Stomach smooth muscle (tissue), 2 donors: Measurements from ENCODE around the gene DDI1.

Experiments used
- H3K27ac ChIP-seq: one replicate; pipeline ENCODE4 v1.7.0; 2013; ENCODE audit warnings: mild to moderate bottlenecking, low read length, inconsistent platforms
- H3K27me3 ChIP-seq, 2 donors: one replicate each; pipeline ENCODE4 v1.7.0; 2013; ENCODE audit warnings: low read length in 2 of 2; ENCODE audit not compliant: insufficient read depth in 2 of 2, control insufficient read depth in 1 of 2
- H3K36me3 ChIP-seq, 2 donors: one replicate each; pipeline ENCODE4 v1.7.0; 2013; ENCODE audit warnings: low read length in 2 of 2; ENCODE audit not compliant: control insufficient read depth in 2 of 2, insufficient read depth in 2 of 2
- H3K4me1 ChIP-seq: one replicate; pipeline ENCODE4 v1.7.0; 2013; ENCODE audit warnings: low read length; ENCODE audit not compliant: control insufficient read depth, insufficient read depth
- H3K4me3 ChIP-seq, 2 donors: one replicate each; pipeline ENCODE4 v1.7.0; 2013; ENCODE audit warnings: low read length in 2 of 2
- H3K9ac ChIP-seq, 2 donors: one replicate each; pipeline ENCODE4 v1.7.0; 2013; ENCODE audit warnings: low read length in 2 of 2, mild to moderate bottlenecking in 1 of 2
- H3K9me3 ChIP-seq, 2 donors: one replicate each; pipeline ENCODE4 v1.7.0; 2013; ENCODE audit warnings: low read length in 2 of 2; ENCODE audit not compliant: control insufficient read depth in 2 of 2
- donor health status: healthy.
- donor health status: Pancreatic carcinoma.

Gene DDI1

DNA sequence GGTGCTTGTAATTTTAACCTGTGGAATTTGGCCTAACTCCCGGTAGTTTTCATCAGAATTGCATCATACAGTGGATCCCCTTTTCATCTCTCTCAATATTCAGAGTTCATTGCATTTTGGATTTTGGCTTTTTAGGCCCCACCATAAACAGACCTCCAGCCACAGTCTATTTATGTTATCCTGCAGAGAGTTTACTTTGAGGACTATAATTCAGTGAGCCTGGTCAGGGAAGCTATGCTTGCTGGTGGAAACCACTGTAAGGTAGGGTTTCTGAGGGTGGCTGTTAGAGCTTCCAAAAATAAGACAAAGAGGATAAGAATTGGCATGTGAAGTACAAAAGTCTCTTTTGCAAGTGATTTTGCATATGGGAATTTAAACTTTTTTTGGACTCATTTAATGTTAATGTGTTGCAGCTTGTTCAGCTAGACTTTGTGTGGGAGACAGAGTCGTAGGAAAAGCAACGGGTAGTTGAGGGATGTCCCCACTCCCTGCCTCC lies 34.8 kb upstream of the DDI1 start:
- H3K4me1 ChIP-seq, result no peaks in the 10 kb centered on the region
- no peaks in the 10 kb centered on the region for H3K27me3 ChIP-seq
- H3K27ac ChIP-seq, result no peak overlapping the region
- H3K9me3 ChIP-seq, result no peaks in the 10 kb centered on the region
- H3K36me3 ChIP-seq, result no peaks in the 10 kb centered on the region
- no peak overlapping the region for H3K4me3 ChIP-seq
- H3K9ac ChIP-seq, result no peak overlapping the region

DNA sequence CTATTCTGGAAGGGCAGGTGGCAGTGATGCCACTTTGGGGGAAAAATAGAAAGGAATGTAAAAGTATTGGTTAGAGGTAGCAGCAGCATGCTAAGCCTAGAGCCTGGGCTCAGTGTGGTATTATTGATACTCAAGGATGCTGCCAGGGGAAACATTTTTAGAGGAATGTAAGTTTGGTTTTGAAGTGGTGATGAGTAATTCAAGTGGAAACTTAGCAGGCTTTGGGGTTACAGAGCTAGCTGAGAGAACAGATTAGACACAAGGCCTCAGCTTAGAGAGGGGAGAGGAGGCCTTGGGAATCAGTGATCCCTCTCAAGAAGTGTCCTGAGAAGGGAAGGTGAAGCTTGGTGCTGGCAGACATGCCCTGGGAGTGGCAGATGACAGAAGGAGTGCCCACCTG lies 32.9 kb upstream of the DDI1 start:
- H3K27ac ChIP-seq, result no peak overlapping the region
- H3K4me1 ChIP-seq, result no peaks in the 10 kb centered on the region
- H3K36me3 ChIP-seq, result no peaks in the 10 kb centered on the region
- no peak overlapping the region for H3K4me3 ChIP-seq
- no peak overlapping the region for H3K9ac ChIP-seq
- no peaks in the 10 kb centered on the region for H3K27me3 ChIP-seq
- H3K9me3 ChIP-seq, result no peaks in the 10 kb centered on the region

DNA sequence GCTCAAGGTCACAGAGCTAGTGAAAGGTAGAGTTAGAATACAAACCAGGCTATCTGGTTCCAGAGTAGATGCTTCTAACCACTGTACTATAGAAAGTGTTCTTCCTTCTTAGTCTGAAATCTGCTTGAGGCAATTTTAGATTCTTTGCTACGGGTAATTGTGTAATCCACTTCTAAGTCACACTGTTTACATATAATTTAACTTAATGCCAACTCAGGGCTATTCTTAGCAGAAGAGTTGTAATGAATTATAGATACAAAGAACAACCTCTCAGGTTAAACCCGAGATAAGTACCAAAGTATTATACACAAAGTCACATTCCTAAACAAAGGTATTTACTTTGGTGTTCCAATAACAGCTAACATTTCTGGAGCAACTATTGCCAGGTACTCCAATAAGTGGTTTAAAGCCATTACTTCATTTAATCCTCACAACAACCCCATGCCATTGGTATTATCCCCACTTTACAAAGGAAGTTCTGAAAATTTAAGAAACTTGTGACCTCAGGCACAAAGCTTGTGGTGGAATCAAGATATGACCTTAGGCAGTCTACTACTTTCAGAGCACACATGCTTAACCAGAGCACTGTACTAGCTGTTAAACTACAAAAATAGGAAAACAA lies 31.1 kb upstream of the DDI1 start:
- Histone ChIP-seq H3K36me3 (no peaks in the 10 kb centered on the region), H3K4me1 (no peaks in the 10 kb centered on the region), H3K27me3 (no peaks in the 10 kb centered on the region), H3K9me3 (no peaks in the 10 kb centered on the region), H3K9ac (no peak overlapping the region), H3K4me3 (no peak overlapping the region), H3K27ac (no peak overlapping the region)

DNA sequence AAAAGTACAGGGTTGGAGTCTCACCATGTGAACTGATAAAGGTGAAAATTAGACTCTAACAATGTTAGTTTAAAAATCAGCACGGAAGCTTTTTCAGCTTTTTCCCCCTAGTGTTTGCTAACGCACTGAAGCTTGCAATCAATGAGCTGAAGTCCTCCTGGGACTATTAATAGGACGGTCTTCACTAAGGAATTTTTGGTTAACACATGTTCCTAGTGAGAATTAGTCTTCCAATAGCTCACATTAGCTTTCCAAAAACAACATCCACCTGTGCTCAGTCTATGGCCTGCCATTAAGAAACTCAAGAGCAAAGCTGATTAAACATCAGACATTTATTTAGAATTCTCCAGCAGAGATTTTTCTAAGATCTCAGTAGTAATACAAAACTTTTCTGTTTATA lies 26.7 kb upstream of the DDI1 start:
- Histone ChIP-seq H3K4me3 (no peak overlapping the region), H3K4me1 (no peaks in the 10 kb centered on the region), H3K36me3 (no peaks in the 10 kb centered on the region), H3K9me3 (no peaks in the 10 kb centered on the region), H3K27me3 (no peaks in the 10 kb centered on the region), H3K9ac (no peak overlapping the region), H3K27ac (no peak overlapping the region)

DNA sequence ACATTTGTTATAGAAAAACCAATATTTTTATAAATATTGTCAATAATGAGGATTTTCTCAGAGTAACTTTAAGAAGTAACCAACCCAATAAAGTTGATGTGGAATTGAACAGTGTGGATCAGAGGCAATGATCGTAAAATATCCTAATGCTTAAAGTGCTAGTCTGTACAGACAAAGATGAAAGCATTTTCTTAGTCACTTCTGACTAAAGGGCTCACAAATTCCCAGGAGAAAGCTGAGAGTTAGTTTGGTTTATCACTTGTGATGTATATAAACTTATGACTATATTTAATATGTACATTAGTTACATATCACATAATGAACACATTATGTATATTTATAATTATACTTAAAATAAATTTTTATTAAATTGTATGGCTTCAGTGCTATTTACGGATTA lies 25.4 kb upstream of the DDI1 start:
- Histone ChIP-seq H3K4me1 (no peaks in the 10 kb centered on the region), H3K36me3 (no peaks in the 10 kb centered on the region), H3K9me3 (no peaks in the 10 kb centered on the region), H3K27me3 (no peaks in the 10 kb centered on the region), H3K27ac (no peak overlapping the region), H3K4me3 (no peak overlapping the region), H3K9ac (no peak overlapping the region)

DNA sequence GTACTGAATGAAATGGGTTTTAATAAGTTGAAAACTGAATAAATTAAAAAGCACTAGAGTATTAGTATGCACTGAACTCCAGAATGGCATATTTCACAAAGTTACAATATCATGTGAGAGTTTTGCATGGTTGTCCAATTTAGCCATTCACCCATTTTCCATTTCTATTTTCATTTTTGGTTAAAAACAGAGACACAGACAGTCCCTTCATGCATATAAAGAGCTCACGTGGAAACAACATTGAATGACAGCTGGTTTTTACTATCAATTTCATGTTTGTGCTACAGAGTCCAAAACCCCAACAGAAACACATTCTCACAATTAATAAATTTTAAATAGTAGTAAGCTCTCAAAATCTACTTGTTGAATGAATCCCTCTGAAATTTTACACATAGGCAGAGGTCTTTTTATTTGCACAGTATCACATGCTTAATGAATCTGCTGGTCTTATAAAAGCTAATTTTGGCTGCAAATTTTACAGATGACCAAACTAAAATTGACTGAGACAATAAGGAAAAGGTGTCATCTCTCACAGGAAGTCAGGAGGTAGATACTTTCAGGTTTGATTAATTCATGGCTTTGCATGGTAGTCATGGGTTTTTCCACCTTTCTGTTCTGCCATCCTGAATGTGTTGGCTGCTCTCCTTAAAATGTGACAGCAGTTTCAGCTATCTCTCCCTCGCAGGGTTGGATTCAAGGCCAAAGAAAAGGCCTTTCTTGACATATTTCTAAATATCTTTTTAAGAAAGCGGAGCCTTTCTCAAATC lies 20.6 kb upstream of the DDI1 start:
- no peaks in the 10 kb centered on the region for H3K9me3 ChIP-seq
- H3K9ac ChIP-seq, result no peak overlapping the region
- no peaks in the 10 kb centered on the region for H3K4me1 ChIP-seq
- no peaks in the 10 kb centered on the region for H3K27me3 ChIP-seq
- no peaks in the 10 kb centered on the region for H3K36me3 ChIP-seq
- H3K27ac ChIP-seq, result no peak overlapping the region
- no peak overlapping the region for H3K4me3 ChIP-seq

DNA sequence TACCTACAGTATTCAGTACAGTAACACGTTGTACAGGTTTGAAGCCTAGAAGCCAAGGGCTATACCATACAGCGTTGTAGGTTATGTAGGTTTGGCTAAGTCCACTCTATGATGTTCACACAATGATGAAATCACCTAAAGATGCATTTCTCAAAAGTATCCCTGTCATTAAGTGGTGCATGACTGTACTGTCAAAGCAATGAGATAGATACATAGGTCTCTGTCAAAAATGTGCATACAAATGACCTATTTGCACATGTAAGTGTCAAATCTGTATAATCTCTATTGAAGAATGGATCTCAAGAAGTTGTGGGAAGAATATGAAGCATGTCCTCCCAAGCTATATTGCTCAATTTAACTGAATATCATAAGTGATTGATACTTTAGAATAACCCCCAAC lies 11.9 kb upstream of the DDI1 start:
- H3K27ac ChIP-seq, result no peak overlapping the region

DNA sequence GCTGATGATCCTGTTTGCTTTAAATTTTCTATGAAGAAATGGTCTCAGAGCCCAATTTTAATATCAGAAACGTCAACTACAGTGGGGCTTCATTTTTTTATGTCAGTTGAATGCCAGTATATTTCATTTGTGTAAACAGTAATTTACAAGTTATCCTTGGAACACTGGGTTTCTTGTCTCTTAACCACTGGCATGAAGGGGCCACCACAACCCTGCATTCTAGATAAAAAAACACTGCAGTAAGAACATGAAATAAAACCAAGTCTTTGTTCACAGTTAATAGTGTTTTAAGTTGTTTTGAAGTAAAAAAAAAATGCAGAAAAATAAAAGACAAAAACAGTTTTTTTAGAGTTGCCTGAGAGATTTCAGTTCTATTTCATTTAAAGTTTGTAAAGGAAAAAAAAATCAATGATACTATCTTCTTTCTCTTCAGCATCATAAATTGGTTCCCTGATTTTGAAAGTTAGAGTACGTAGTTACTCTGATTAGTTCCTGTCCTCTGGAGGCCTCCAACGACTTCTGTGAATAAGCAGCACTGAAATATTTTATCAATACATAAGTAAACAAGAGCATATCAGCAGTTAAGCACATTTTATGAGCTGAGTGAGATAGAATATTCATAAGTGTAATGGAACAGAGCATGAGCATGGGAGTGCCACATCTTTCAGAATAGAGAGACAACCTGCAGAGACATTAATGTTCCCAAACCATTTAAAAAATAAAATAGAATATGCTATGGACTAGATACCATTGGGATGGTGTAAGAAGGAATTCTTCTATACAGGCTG lies 7.8 kb upstream of the DDI1 start:
- no peak overlapping the region for H3K27ac ChIP-seq
- H3K4me1 ChIP-seq, result no peaks in the 10 kb centered on the region
- H3K27me3 ChIP-seq, result no peaks in the 10 kb centered on the region
- H3K36me3 ChIP-seq, result no peaks in the 10 kb centered on the region
- H3K9me3 ChIP-seq, result peaks cover 0 to 3% of the 10 kb centered on the region in 2 donors
- H3K4me3 ChIP-seq, result no peak overlapping the region
- H3K9ac ChIP-seq, result no peak overlapping the region

More for the DNA sequence above, 11.9 kb upstream of the DDI1 start:
- Histone ChIP-seq H3K4me3 (no peak overlapping the region), H3K9me3 (no peaks in the 10 kb centered on the region), H3K4me1 (no peaks in the 10 kb centered on the region), H3K9ac (no peak overlapping the region), H3K27me3 (no peaks in the 10 kb centered on the region), H3K36me3 (no peaks in the 10 kb centered on the region)

DNA sequence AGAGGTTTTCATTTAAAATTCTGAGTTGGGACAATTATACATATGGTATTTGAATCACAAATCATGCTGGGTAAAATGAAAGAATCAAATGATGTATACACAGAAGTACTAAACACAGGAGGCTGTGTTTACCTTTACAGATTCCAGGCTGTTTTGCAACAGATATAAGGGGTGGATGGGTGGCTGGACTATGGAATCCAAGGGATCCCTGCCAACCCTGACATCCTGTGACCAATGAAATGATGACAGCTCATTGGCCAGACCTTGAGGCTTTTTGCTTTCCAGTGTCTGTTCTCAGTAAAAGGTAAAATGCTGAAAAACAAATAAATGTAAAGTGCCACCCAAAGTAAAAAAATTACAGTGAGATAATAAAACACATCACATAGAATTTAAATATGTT lies 3.3 kb upstream of the DDI1 start:
- no peaks in the 10 kb centered on the region for H3K4me1 ChIP-seq
- no peak overlapping the region for H3K27ac ChIP-seq
- H3K9ac ChIP-seq, result no peak overlapping the region
- H3K4me3 ChIP-seq, result no peak overlapping the region
- peaks cover 0 to 3% of the 10 kb centered on the region in 2 donors for H3K9me3 ChIP-seq
- no peaks in the 10 kb centered on the region for H3K36me3 ChIP-seq
- H3K27me3 ChIP-seq, result no peaks in the 10 kb centered on the region

DNA sequence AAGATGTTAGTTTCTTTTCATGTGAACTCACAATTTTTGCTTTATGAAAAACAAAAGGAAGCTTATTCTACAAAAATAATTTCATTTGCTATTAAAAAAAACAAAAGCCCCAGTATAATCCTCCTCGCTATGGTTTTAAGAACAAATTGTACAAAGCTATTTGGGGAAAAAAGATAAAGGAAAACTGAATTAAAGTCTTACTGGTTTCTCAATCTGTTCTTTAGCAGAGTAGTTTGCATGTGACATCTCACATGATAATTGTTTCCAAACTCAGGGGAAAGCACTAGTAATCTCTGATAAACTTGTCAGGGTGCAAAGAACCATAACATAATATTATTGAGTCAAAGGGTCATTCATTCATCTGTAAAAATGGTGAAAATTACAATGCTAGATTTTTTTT lies 2.9 kb upstream of the DDI1 start:
- Histone ChIP-seq H3K36me3 (no peaks in the 10 kb centered on the region), H3K4me3 (no peak overlapping the region), H3K9ac (no peak overlapping the region), H3K27ac (no peak overlapping the region), H3K27me3 (no peaks in the 10 kb centered on the region), H3K9me3 (peaks cover 0 to 3% of the 10 kb centered on the region in 2 donors), H3K4me1 (no peaks in the 10 kb centered on the region)
